Measurements from ENCODE around the gene AUTS2. TPM values are rescaled to one million over a fixed set of nuclear protein-coding genes. Genes with fewer than 3 reads are reported as not detected.
A peak's percentile ranks its signal among the peaks of the same experiment; 100 is the strongest.

Gene AUTS2
- total and polyA plus RNA-seq, 2 experiments from 2014 or later = 32.0 to 91.0 TPM

- no peak for ATAC-seq
- peaks cover 26% of the 10 kb centered on the region for H3K36me3 ChIP-seq (ENCODE audit: insufficient read depth)
- H3K27ac Mint-ChIP-seq = no peak overlapping the region
- peak overlapping the region; percentile 16; the same call in 1 of the 2 replicates for H3K27ac ChIP-seq (ENCODE audit: low read depth)
- peaks cover 4% of the 10 kb centered on the region; the same call in 1 of the 2 replicates for H3K79me2 ChIP-seq (replicated peaks; ENCODE audit: insufficient read depth)
- H3K4me2 ChIP-seq = no peak overlapping the region
- 0 out of 3 replicates have a peak, but pooled peaks cover 3% of the 10 kb centered on the region for H3K9me3 Mint-ChIP-seq
- no peak overlapping the region for H2AFZ ChIP-seq
- DNase-seq (ENCODE audit: low spot score) = no peak
- peaks cover 87% of the 10 kb centered on the region for H3K36me3 Mint-ChIP-seq (ENCODE audit: low read depth)
- peaks cover 18% of the 10 kb centered on the region for H4K20me1 ChIP-seq (replicated peaks; ENCODE audit: insufficient read depth)
- peaks cover 39% of the 10 kb centered on the region for H3K4me1 ChIP-seq (ENCODE audit: insufficient read depth)
- TF ChIP-seq CREB1 (CRISPR knock-in tag; IDR thresholded peaks at IDR 0.05; ENCODE audit: low read depth) = no peak
- no peak for TF ChIP-seq EZH2phosphoT487 (IDR thresholded peaks at IDR 0.05; ENCODE audit: unreplicated experiment)
- TF ChIP-seq EZH2 (IDR thresholded peaks at IDR 0.05; ENCODE audit: low read depth, unreplicated experiment) = no peak
- no peak for TF ChIP-seq ZNF114 (CRISPR knock-in tag; IDR thresholded peaks at IDR 0.05)
- TF ChIP-seq ETS1 (IDR thresholded peaks at IDR 0.05) = no peak
- no peak for TF ChIP-seq ZNF462 (CRISPR knock-in tag; IDR thresholded peaks at IDR 0.05)
- TF ChIP-seq CTCF (conservative IDR thresholded peaks at IDR 0.05; ENCODE audit: low read depth in 2 of 2) = no peak
- TF ChIP-seq REST (IDR thresholded peaks at IDR 0.05; ENCODE audit: unreplicated experiment) = no peak
- TF ChIP-seq STAT1 (IDR thresholded peaks at IDR 0.05; ENCODE audit: unreplicated experiment) = no peak
- peaks cover 9% of the 10 kb centered on the region; the same call in 1 of the 2 replicates for H3F3A ChIP-seq (replicated peaks; ENCODE audit: low read depth)
- H3K4me3 Mint-ChIP-seq = no peak overlapping the region
- peaks cover 5% of the 10 kb centered on the region for H3K27me3 Mint-ChIP-seq (ENCODE audit: insufficient read depth, low read depth, poor library complexity)
- H3K27me3 ChIP-seq (ENCODE audit: insufficient read depth) = no peaks in the 10 kb centered on the region
- H3K9me2 ChIP-seq (ENCODE audit: insufficient read depth) = no peaks in the 10 kb centered on the region
- peaks cover 43% of the 10 kb centered on the region for H3K4me1 Mint-ChIP-seq
- no peak overlapping the region for H3K4me3 ChIP-seq
Measured at GRCh38 chr7:70774950-70775527, 1176.8 kb downstream of the AUTS2 start.

Measured in GM23338 (cell line).